ENCODE data around the gene TMEM108.

Gene TMEM108

GRCh38 chr3:133440652-133441051 is 402.5 kb downstream of the TMEM108 start:
- no peak for TF ChIP-seq CTCF (IDR thresholded peaks at IDR 0.05; ENCODE audit: insufficient read depth, low read depth, low read length, missing control alignments)
- no peak for DNase-seq (ENCODE audit: low read depth)
- H3K4me3 ChIP-seq (ENCODE audit: low read depth, low read length): no peak overlapping the region

GRCh38 chr3:133441867-133442270 is 403.7 kb downstream of the TMEM108 start:
- TF ChIP-seq CTCF (IDR thresholded peaks at IDR 0.05; ENCODE audit: insufficient read depth, low read depth, low read length, missing control alignments): no peak
- peak; percentile 53 for DNase-seq (ENCODE audit: low read depth)
- H3K4me3 ChIP-seq (ENCODE audit: low read depth, low read length): peak overlapping the region; percentile 36

GRCh38 chr3:133442518-133442917 is 404.3 kb downstream of the TMEM108 start:
- no peak for DNase-seq (ENCODE audit: low read depth)
- TF ChIP-seq CTCF (IDR thresholded peaks at IDR 0.05; ENCODE audit: insufficient read depth, low read depth, low read length, missing control alignments): no peak
- H3K4me3 ChIP-seq (ENCODE audit: low read depth, low read length): no peak overlapping the region

GRCh38 chr3:133443649-133444422 is 405.6 kb downstream of the TMEM108 start:
- H3K4me3 ChIP-seq (ENCODE audit: low read depth, low read length): no peak overlapping the region
- no peak for TF ChIP-seq CTCF (IDR thresholded peaks at IDR 0.05; ENCODE audit: insufficient read depth, low read depth, low read length, missing control alignments)
- DNase-seq (ENCODE audit: low read depth): peak; percentile 55

GRCh38 chr3:133444423-133444774 is 406.2 kb downstream of the TMEM108 start:
- TF ChIP-seq CTCF (IDR thresholded peaks at IDR 0.05; ENCODE audit: insufficient read depth, low read depth, low read length, missing control alignments): no peak
- H3K4me3 ChIP-seq (ENCODE audit: low read depth, low read length): no peak overlapping the region
- no peak for DNase-seq (ENCODE audit: low read depth)

GRCh38 chr3:133445108-133445507 is 406.9 kb downstream of the TMEM108 start:
- peak; percentile 68 for DNase-seq (ENCODE audit: low read depth)
- H3K4me3 ChIP-seq (ENCODE audit: low read depth, low read length): no peak overlapping the region
- no peak for TF ChIP-seq CTCF (IDR thresholded peaks at IDR 0.05; ENCODE audit: insufficient read depth, low read depth, low read length, missing control alignments)
